KMS-11 (cell line): ENCODE data around the gene GJA9.
"Not testable (repeated sequence)": the region's sequence is repeated elsewhere in the genome, so short reads cannot be mapped to it uniquely, and the experiment has no call there.

Source experiments
- H2AFZ ChIP-seq: fragments of 200-600 bp; sonication (generic); 2 replicates; pipeline ENCODE4 v1.6.1; 2016; ENCODE audit warnings: antibody characterized with exemption, mixed run types, low read depth
- H3K27ac ChIP-seq: fragments of 200-600 bp; sonication (generic); 2 replicates; pipeline ENCODE4 v1.6.1; 2016; ENCODE audit warnings: mild to moderate bottlenecking, mixed run types
- H3K27me3 ChIP-seq: fragments of 200-600 bp; sonication (generic); 2 replicates; pipeline ENCODE4 v1.6.1; 2017; ENCODE audit warnings: mild to moderate bottlenecking, low read depth, mixed run types, moderate library complexity; ENCODE audit not compliant: insufficient read depth
- H3K36me3 ChIP-seq: fragments of 200-600 bp; sonication (generic); 2 replicates; pipeline ENCODE4 v1.6.1; 2017; ENCODE audit warnings: mild to moderate bottlenecking, mixed run types; ENCODE audit not compliant: insufficient read depth
- H3K4me1 ChIP-seq: fragments of 200-600 bp; sonication (generic); 2 replicates; pipeline ENCODE4 v1.6.1; 2016; ENCODE audit warnings: mild to moderate bottlenecking, low read depth, mixed run types; ENCODE audit not compliant: poor library complexity, severe bottlenecking
- H3K4me2 ChIP-seq: fragments of 200-600 bp; sonication (generic); 2 replicates; pipeline ENCODE4 v1.7.0; 2016; ENCODE audit warnings: mild to moderate bottlenecking, mixed run types
- H3K4me3 ChIP-seq: fragments of 200-600 bp; sonication (generic); IDR thresholded peaks from 2 replicates; pipeline ENCODE4 v1.6.1; 2017; ENCODE audit warnings: low read depth, low read length, mixed read lengths; ENCODE audit not compliant: insufficient read depth
- H3K79me2 ChIP-seq: fragments of 200-600 bp; sonication (generic); 2 replicates; pipeline ENCODE4 v1.6.1; 2016; ENCODE audit warnings: low read depth, mixed run types; ENCODE audit not compliant: insufficient read depth
- H3K9ac ChIP-seq: fragments of 200-600 bp; sonication (generic); 2 replicates; pipeline ENCODE4 v1.6.1; 2016; ENCODE audit warnings: mild to moderate bottlenecking, mixed run types
- H4K20me1 ChIP-seq: fragments of 200-600 bp; sonication (generic); 2 replicates; pipeline ENCODE4 v1.6.1; 2016; ENCODE audit warnings: mild to moderate bottlenecking, mixed run types; ENCODE audit not compliant: insufficient read depth
- TF ChIP-seq, protein P1 (sequence below): fragments of 200-600 bp; sonication (generic); conservative IDR thresholded peaks from 2 replicates; pipeline ENCODE4 v1.6.1; 2017; ENCODE audit warnings: low read depth, mild to moderate bottlenecking, antibody characterized with exemption, low read length, moderate library complexity, mixed read lengths

GJA9 gene

DNA sequence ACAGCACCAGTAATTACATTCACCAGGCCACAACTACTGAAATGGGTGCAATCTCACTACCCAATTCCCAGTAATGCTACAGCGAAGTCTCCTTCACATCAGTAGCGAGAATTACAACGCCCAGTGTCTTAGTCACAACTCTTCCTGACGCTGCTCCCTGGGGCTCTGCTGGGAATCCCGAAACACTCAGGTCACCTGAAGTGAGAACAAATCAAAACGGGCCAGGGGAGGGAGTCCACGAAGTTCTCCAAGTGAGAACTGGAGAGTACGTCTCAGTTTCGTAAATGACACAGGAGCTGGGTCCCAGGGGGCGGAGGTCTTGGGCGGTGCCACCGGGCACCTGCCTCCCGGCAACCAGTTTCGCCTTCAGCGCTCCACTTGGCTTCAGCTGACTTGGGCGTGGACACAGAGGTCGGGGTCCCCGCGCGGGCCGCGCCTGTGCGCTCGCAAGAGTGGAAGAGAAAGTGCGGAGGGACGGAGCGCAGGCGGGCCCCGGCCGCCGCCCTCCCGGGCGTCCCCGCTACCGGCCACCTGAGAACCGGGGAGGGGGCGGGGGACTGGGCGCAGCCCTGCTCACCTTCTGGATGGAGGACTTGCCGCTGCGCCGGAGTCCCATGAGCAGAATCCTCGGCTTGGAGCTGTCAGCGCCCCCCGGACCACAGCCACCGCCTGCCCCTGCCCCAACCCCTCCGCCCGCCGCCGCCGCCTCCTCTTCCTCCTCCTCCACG lies 22.4 kb downstream of the GJA9 start:
- H3K36me3 ChIP-seq = no peaks in the 10 kb centered on the region
- H3K27me3 ChIP-seq = no peaks in the 10 kb centered on the region
- H4K20me1 ChIP-seq = no peaks in the 10 kb centered on the region
- TF ChIP-seq, protein P1, sequence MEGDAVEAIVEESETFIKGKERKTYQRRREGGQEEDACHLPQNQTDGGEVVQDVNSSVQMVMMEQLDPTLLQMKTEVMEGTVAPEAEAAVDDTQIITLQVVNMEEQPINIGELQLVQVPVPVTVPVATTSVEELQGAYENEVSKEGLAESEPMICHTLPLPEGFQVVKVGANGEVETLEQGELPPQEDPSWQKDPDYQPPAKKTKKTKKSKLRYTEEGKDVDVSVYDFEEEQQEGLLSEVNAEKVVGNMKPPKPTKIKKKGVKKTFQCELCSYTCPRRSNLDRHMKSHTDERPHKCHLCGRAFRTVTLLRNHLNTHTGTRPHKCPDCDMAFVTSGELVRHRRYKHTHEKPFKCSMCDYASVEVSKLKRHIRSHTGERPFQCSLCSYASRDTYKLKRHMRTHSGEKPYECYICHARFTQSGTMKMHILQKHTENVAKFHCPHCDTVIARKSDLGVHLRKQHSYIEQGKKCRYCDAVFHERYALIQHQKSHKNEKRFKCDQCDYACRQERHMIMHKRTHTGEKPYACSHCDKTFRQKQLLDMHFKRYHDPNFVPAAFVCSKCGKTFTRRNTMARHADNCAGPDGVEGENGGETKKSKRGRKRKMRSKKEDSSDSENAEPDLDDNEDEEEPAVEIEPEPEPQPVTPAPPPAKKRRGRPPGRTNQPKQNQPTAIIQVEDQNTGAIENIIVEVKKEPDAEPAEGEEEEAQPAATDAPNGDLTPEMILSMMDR = no peak
- H3K79me2 ChIP-seq = peaks cover 11% of the 10 kb centered on the region; the same call in 1 of the 2 replicates
- peak overlapping the region; percentile 76 for H3K4me3 ChIP-seq
- peaks cover 23% of the 10 kb centered on the region for H3K4me1 ChIP-seq
- H3K27ac ChIP-seq = peak overlapping the region; percentile 9; the same call in 1 of the 2 replicates
- H3K9ac ChIP-seq = peak overlapping the region; percentile 26; the same call in 1 of the 2 replicates
- peak overlapping the region; percentile 43; the same call in 1 of the 2 replicates for H2AFZ ChIP-seq
- peak overlapping the region; percentile 69 for H3K4me2 ChIP-seq

DNA sequence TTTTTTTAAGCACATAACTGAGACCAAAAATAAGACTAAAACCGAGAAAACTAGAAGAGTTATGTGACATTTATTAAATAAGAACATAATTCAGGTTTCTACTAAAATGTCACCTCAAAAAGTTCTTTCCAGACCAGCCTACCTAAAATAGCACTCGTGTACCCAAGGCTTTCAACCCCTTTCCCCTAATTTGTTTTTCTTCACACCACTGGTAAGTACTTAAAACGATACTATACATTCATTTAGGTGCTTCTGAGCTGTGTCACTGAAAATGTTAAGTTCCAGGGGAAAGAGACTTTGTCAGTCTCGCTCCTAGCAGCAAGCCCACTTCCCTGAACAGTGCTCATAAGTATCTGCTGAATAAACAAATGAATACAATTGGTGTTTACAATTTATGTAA lies 28.6 kb downstream of the GJA9 start:
- no peaks in the 10 kb centered on the region for H3K36me3 ChIP-seq
- H2AFZ ChIP-seq = no peak overlapping the region
- H3K27me3 ChIP-seq = no peaks in the 10 kb centered on the region
- H3K4me1 ChIP-seq = peaks cover 6% of the 10 kb centered on the region
- H3K9ac ChIP-seq = no peak overlapping the region
- H3K4me3 ChIP-seq = no peak overlapping the region
- no peaks in the 10 kb centered on the region for H4K20me1 ChIP-seq
- TF ChIP-seq, protein P1 = no peak
- H3K79me2 ChIP-seq = 0 out of 2 replicates have a peak, but pooled peaks cover 6% of the 10 kb centered on the region
- H3K27ac ChIP-seq = no peak overlapping the region
- no peak overlapping the region for H3K4me2 ChIP-seq

DNA sequence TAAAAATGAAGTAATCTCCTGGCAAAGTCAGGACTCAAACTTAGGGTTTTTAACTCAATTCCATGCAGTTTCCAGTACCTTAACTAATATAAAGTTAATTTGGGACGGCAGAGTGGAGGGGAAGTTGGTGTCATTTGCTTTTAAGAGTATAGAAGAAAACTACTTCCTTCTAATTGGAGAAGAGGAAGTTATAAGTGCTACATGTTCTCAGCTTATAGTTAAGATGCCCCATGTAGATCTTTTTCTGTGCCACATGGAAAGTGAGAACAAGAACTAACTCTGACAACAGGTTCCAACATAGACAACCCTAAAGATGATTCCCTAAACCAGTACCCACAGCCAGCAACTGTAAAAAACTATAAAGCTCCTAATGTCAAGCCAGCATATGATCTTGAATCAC lies 33.3 kb downstream of the GJA9 start:
- no peaks in the 10 kb centered on the region for H4K20me1 ChIP-seq
- no peaks in the 10 kb centered on the region for H3K79me2 ChIP-seq
- H3K27ac ChIP-seq = no peak overlapping the region
- TF ChIP-seq, protein P1 = no peak
- no peak overlapping the region for H3K4me3 ChIP-seq
- no peaks in the 10 kb centered on the region for H3K4me1 ChIP-seq
- H3K36me3 ChIP-seq = no peaks in the 10 kb centered on the region
- no peaks in the 10 kb centered on the region for H3K27me3 ChIP-seq
- H3K9ac ChIP-seq = no peak overlapping the region
- H3K4me2 ChIP-seq = no peak overlapping the region
- no peak overlapping the region for H2AFZ ChIP-seq

DNA sequence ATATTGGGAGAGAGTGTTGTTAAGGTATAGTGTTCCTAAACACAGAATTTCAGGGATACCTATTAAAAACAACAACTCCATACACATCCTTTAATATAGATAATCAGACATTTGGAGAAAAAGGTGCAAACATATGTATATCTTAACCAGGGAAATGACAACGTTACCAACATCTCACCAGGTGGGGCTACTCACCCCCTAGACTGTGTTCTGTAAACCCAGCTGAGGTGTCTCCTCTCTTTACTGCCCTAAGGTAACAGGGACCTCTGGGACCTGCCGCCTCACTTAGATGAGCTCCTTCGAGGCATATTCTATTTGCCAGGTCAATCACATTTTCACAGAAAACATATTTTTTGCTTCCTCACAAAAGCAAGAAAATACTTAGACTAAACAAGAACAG lies 35.2 kb downstream of the GJA9 start:
- Histone ChIP-seq H3K4me2 (no peak overlapping the region), H3K9ac (no peak overlapping the region), H3K79me2 (no peaks in the 10 kb centered on the region), H2AFZ (no peak overlapping the region), H3K4me1 (no peaks in the 10 kb centered on the region), H3K36me3 (no peaks in the 10 kb centered on the region), H4K20me1 (no peaks in the 10 kb centered on the region), H3K27ac (no peak overlapping the region), H3K4me3 (no peak overlapping the region), H3K27me3 (no peaks in the 10 kb centered on the region)
- TF ChIP-seq, protein P1 = no peak

DNA sequence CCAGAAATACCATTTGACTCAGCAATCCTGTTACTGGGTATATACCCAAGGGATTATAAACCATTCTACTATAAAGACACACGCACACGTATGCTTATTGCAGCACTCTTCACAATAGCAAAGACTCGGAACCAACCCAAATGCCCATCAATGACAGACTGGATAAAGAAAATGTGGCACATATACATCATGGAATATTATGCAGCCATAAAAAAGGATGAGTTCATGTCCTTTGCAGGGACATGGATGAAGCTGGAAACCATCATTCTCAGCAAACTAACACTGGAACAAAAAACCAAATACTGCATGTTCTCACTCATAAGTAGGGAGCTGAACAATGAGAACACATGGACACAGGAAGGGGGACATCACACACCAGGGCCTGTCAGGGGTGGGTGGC lies 36.3 kb downstream of the GJA9 start:
- H3K27ac ChIP-seq, H3K27me3 ChIP-seq, H3K4me1 ChIP-seq, H2AFZ ChIP-seq, H4K20me1 ChIP-seq, H3K79me2 ChIP-seq, H3K4me3 ChIP-seq, H3K9ac ChIP-seq, H3K4me2 ChIP-seq, H3K36me3 ChIP-seq: not testable (repeated sequence)
